Glutamatergic neuron (in vitro differentiated cells): Measurements from ENCODE around the gene CMAS. TPM values are rescaled to one million over a fixed set of nuclear protein-coding genes. Genes with fewer than 3 reads are reported as not detected.
"Not testable (repeated sequence)": the region's sequence is repeated elsewhere in the genome, so short reads cannot be mapped to it uniquely, and the experiment has no call there.

Source experiments
- DNase-seq: peaks from one replicate; pipeline ENCODE4 v3.0.0; 2022
- H3K27ac Mint-ChIP-seq: one replicate; pipeline ENCODE4 v1.8.0; 2020; ENCODE audit warnings: mild to moderate bottlenecking, mixed read lengths, inconsistent platforms; ENCODE audit not compliant: unreplicated experiment
- H3K27me3 Mint-ChIP-seq: one replicate; pipeline ENCODE4 v1.8.0; 2020; ENCODE audit warnings: mild to moderate bottlenecking, moderate library complexity, mixed read lengths, inconsistent platforms; ENCODE audit not compliant: unreplicated experiment
- H3K36me3 Mint-ChIP-seq: one replicate; pipeline ENCODE4 v1.8.0; 2020; ENCODE audit warnings: mild to moderate bottlenecking, mixed read lengths, inconsistent platforms; ENCODE audit not compliant: unreplicated experiment
- H3K4me1 Mint-ChIP-seq: one replicate; pipeline ENCODE4 v1.8.0; 2020; ENCODE audit warnings: mild to moderate bottlenecking, low read depth, mixed read lengths, inconsistent platforms; ENCODE audit not compliant: unreplicated experiment
- H3K4me3 Mint-ChIP-seq: one replicate; pipeline ENCODE4 v1.8.0; 2020; ENCODE audit warnings: mild to moderate bottlenecking, mixed read lengths, inconsistent platforms; ENCODE audit not compliant: unreplicated experiment
- H3K9me3 Mint-ChIP-seq: one replicate; pipeline ENCODE4 v1.8.0; 2020; ENCODE audit warnings: mild to moderate bottlenecking, moderate library complexity, mixed read lengths, inconsistent platforms; ENCODE audit not compliant: unreplicated experiment
- long read RNA-seq: library from polyadenylated mRNA; unstranded; transcript quantifications from one replicate; pipeline ENCODE4 v2.0.0, GENCODE V29; 2020; ENCODE audit not compliant: unreplicated experiment
- total RNA-seq: library from RNA; stranded (reverse); fragmentation: NEBNext Ultra II Directional; extraction: Animal tissue kit (Norgen Biotek cat#: 25700); gene quantifications from one replicate; pipeline ENCODE4 v1.2.1, GENCODE V29; 2021; ENCODE audit not compliant: unreplicated experiment
- TF ChIP-seq, protein P1 (sequence below): fragments of 200-600 bp; sonication (generic); IDR thresholded peaks from one replicate; pipeline ENCODE4 v1.5.0; 2021; ENCODE audit not compliant: partially characterized antibody, unreplicated experiment

The CMAS gene
- total RNA-seq = 47.9 TPM
- long read RNA-seq, transcript CMAS-201 (8 exons, 1,787 nt) = major isoform, 59 of 61 reads
- long read RNA-seq, partial matches to known transcripts = 0 of 61 reads
- long read RNA-seq, other reads (novel, unspliced or antisense) = 2 of 61 reads

DNA sequence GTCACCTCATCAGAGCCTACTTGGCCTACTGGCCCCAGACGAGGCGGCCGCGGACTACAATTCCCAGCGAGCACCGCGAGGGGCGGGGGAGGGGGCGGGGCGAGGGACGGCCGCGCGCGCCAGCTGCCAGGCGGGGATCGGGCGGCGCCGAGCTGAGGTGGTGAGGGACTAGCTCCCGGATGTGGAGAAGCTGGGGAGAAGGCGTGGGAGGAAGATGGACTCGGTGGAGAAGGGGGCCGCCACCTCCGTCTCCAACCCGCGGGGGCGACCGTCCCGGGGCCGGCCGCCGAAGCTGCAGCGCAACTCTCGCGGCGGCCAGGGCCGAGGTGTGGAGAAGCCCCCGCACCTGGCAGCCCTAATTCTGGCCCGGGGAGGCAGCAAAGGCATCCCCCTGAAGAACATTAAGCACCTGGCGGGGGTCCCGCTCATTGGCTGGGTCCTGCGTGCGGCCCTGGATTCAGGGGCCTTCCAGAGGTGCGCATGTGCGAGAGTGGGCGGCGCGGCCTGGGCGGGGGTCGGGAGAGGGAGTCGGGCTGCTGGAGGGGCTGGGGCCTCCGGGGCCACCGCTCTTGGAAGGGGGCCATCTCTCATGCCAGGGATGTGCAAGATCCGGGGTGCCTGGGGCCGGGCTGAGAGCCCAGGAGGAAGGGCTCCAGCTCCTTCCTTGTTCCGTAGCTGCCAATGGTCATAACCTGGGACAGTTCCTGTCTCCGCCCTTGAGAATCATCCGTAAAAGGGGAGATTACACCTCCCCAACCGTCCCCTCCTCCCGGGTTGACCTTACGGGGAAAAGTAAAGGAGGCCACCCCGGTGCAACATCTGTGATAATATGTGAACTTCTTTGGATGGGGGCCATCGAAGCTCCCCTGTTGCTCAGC lies at the start of gene CMAS:
TSS of gene CMAS (plus strand) at position 129 of the 878 bp plus-strand sequence. CDS start at position 215, 86 bp downstream.
- no peaks in the 10 kb centered on the region for H3K36me3 Mint-ChIP-seq
- H3K4me1 Mint-ChIP-seq = peaks cover 15% of the 10 kb centered on the region

GRCh38 chr12:21998295-21998694 lies 47.7 kb upstream of the CMAS start:
- no peak for DNase-seq
- no peak overlapping the region for H3K27ac Mint-ChIP-seq
- no peaks in the 10 kb centered on the region for H3K9me3 Mint-ChIP-seq
- TF ChIP-seq, protein P1, sequence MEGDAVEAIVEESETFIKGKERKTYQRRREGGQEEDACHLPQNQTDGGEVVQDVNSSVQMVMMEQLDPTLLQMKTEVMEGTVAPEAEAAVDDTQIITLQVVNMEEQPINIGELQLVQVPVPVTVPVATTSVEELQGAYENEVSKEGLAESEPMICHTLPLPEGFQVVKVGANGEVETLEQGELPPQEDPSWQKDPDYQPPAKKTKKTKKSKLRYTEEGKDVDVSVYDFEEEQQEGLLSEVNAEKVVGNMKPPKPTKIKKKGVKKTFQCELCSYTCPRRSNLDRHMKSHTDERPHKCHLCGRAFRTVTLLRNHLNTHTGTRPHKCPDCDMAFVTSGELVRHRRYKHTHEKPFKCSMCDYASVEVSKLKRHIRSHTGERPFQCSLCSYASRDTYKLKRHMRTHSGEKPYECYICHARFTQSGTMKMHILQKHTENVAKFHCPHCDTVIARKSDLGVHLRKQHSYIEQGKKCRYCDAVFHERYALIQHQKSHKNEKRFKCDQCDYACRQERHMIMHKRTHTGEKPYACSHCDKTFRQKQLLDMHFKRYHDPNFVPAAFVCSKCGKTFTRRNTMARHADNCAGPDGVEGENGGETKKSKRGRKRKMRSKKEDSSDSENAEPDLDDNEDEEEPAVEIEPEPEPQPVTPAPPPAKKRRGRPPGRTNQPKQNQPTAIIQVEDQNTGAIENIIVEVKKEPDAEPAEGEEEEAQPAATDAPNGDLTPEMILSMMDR = no peak
- H3K36me3 Mint-ChIP-seq = no peaks in the 10 kb centered on the region
- no peaks in the 10 kb centered on the region for H3K27me3 Mint-ChIP-seq
- H3K4me1 Mint-ChIP-seq = no peaks in the 10 kb centered on the region
- no peak overlapping the region for H3K4me3 Mint-ChIP-seq

More for the DNA sequence above, at the start of gene CMAS:
- Mint-ChIP-seq H3K9me3 (peaks cover 2% of the 10 kb centered on the region), H3K27ac (peak within 1 kb of the TSS; percentile 94), H3K27me3 (peaks cover 5% of the 10 kb centered on the region), H3K4me3 (peak within 1 kb of the TSS; percentile 96)
- TF ChIP-seq, protein P1 = no peak
- DNase-seq = peak; percentile 90

- H3K27me3 Mint-ChIP-seq = no peaks in the 10 kb centered on the region
Observed at GRCh38 chr12:21998782-21999181, 47.2 kb upstream of the CMAS start.

GRCh38 chr12:22002430-22002829 lies 43.6 kb upstream of the CMAS start:
- H3K4me3 Mint-ChIP-seq = no peak overlapping the region

More at GRCh38 chr12:21998782-21999181, 47.2 kb upstream of the CMAS start:
- Mint-ChIP-seq H3K4me1 (no peaks in the 10 kb centered on the region), H3K27ac (no peak overlapping the region), H3K4me3 (no peak overlapping the region), H3K9me3 (no peaks in the 10 kb centered on the region), H3K36me3 (no peaks in the 10 kb centered on the region)
- DNase-seq = no peak
- TF ChIP-seq, protein P1 = no peak

GRCh38 chr12:22007794-22008193 lies 38.2 kb upstream of the CMAS start:
- H3K4me3 Mint-ChIP-seq, DNase-seq, H3K4me1 Mint-ChIP-seq, H3K27ac Mint-ChIP-seq, H3K9me3 Mint-ChIP-seq, H3K27me3 Mint-ChIP-seq: not testable (repeated sequence)
- peaks cover 18% of the 10 kb centered on the region for H3K36me3 Mint-ChIP-seq

More at GRCh38 chr12:22002430-22002829, 43.6 kb upstream of the CMAS start:
- Mint-ChIP-seq H3K9me3 (peaks cover 2% of the 10 kb centered on the region), H3K27me3 (no peaks in the 10 kb centered on the region), H3K4me1 (no peaks in the 10 kb centered on the region), H3K36me3 (peaks cover 4% of the 10 kb centered on the region), H3K27ac (no peak overlapping the region)
- DNase-seq = no peak
- TF ChIP-seq, protein P1 = no peak
